DOHH2 (cell line): ENCODE measurements around the gene NKD1.

Experiments used
- EZH2phosphoT487 ChIP-seq: fragments of 200-600 bp; sonication (generic); IDR thresholded peaks from 2 replicates; pipeline ENCODE4 v1.6.1; 2017; ENCODE audit warnings: borderline replicate concordance, mild to moderate bottlenecking, antibody characterized with exemption, low read length, moderate library complexity, mixed read lengths
- TF ChIP-seq, protein P1 (sequence below): fragments of 200-600 bp; sonication (generic); IDR thresholded peaks from one replicate; pipeline ENCODE4 v1.5.1; 2014; ENCODE audit warnings: antibody characterized with exemption, mild to moderate bottlenecking, low read depth, low read length; ENCODE audit not compliant: poor library complexity, severe bottlenecking

DNA sequence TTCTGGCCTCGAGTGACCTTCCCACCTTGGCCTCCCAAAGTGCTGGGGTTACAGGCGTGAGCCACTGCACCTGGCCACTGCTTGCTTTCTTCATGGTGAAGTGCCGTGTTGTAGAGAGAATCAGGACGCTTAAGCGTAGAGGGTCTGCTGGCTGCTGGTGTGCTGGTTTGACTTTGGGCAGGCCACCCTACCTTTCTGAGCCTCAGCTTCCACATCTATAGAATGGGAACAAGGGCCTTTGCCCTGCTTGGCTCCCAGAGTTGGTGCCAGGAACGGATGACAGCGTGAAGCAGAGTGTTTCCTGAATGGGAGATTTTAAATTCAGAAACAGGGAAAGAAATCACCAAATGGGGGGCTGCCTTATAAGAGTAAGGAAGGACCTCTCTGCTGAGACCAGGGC is 60.9 kb downstream of the NKD1 start:
- TF ChIP-seq, protein P1, sequence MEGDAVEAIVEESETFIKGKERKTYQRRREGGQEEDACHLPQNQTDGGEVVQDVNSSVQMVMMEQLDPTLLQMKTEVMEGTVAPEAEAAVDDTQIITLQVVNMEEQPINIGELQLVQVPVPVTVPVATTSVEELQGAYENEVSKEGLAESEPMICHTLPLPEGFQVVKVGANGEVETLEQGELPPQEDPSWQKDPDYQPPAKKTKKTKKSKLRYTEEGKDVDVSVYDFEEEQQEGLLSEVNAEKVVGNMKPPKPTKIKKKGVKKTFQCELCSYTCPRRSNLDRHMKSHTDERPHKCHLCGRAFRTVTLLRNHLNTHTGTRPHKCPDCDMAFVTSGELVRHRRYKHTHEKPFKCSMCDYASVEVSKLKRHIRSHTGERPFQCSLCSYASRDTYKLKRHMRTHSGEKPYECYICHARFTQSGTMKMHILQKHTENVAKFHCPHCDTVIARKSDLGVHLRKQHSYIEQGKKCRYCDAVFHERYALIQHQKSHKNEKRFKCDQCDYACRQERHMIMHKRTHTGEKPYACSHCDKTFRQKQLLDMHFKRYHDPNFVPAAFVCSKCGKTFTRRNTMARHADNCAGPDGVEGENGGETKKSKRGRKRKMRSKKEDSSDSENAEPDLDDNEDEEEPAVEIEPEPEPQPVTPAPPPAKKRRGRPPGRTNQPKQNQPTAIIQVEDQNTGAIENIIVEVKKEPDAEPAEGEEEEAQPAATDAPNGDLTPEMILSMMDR: no peak
- TF ChIP-seq EZH2phosphoT487: no peak
